IPS-NIHi11 (cell line): ENCODE data around the gene KLF13.
A peak's percentile ranks its signal among the peaks of the same experiment; 100 is the strongest.

Experiments used
- DNase-seq: peaks from one replicate; pipeline ENCODE4 v3.0.0; 2012; ENCODE audit warnings: mixed read lengths, low spot score

Gene KLF13

DNA sequence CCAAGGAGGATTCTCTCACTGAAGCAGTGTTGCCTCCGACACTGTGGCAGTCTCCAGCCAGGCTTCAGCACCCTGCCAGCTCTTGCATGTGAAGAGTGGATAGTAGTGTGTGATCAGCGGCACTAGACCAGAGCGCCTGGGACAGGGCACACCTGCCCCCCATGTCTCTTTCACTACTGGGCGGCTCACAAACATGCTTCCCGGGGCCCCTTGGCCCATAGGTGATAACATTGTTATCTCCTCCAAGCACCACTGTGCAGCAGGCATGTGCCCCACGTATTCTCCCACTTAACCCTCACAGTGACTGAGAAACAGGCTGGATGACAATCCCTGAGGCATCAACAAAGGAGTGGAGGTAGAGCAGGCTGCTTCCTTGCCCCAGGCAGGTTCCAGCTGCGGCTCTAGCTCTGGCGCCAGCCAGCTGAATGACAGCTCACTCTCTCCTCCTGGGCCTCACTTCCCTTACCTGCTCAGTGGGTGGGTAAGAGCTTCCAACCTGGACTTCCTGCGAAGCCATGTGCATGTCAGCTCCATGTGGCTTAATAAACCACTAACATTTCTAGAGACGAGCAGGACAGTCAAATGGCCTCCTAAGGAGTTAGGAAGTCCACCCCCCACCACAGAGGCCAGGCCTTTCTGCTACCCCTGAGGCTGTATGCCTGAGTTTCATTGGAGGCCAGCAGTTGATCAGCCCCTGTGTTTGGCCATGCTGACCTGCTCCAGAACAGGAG lies 37.8 kb downstream of the KLF13 start:
- no peak for DNase-seq

DNA sequence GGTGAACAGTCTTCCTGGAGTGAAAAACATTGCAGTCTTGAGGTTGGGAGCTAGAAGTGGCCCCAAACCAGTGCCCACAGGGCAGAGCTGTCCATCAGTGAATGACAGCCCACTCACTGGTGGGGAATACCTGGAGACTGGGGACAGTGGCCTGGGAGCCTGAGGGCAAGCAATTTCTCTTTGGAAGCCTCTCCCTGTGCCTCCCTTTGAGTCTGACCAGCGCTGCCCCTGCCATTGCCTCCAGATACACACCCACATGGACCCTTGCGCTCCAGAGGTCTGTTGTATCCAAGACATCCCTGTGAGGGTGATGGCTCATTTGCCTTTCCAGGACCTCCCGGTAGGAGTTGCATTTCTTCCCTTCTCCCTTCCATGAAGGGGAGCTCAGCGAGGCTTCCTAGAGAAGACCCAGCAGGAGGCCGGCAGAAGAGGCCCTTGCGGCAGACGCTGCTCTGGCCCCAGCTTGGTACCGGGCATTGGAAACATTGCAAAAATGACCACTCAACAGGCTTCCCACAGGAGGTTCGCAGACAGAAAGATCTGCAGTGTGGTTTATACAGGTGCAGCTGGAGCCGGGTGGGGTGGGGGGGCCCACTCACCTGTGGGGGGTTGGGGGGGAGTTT lies 38.5 kb downstream of the KLF13 start:
- DNase-seq, result no peak

- peak; percentile 70 for DNase-seq
These were observed 39.1 kb downstream of the KLF13 start for GRCh38 chr15:31365655-31366127.

- DNase-seq, result no peak
These were observed 39.6 kb downstream of the KLF13 start for GRCh38 chr15:31366169-31366734.

DNA sequence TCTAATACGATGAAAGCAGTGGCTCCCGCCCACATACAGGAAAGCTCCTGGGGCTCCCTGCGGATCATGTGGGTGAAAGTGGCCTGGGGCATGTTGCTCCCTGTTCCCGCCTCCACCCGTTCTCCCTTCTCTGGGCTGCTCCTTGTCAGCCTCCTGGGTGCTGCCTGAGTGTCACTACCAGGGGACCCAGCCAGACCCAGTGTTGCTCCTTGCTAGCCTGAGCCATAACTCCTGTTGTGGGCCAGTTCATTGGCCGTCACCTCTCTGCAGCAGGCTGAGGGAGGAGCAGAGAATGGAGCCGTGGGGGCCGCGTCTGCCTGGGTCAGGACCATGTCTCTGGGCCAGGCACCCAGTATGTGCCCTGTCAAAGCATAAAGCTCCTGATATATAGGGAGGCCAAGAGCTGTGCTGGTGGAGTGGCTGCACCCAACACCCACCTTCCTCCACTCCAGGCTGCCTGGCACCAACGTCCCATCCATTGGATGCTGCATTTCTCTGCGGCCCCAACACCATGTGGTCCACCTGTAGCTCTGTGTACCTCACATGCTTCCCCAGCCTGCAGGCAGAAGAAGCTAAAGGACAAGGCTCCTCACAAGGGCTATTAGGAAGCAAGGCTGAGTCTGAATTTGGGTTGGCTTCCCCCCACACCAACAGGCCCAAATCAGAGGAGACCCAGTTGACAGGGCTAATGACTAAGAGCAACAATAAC lies 40.5 kb downstream of the KLF13 start:
- DNase-seq, result no peak

- DNase-seq, result no peak
These were observed 41.2 kb downstream of the KLF13 start for GRCh38 chr15:31367730-31368344.

DNA sequence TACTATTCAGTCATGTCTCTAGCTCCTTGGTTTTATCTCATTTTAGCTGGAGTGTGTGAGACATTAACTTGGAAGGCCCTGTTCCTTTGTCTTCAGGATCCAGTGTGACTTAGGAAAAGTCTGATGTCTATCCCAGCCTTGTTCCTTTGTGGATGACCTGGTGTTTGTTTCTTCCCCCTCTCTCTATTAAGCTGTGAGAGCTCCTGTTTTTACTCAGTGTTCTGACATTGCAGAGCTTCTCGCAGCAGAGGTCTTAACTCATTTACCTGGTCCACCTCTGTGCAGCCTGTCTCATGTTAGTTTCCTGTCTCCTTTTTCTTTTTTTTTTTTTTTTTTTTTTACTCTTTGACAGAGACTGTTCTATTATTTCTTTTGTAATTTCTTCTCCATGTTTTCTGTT lies 43.1 kb downstream of the KLF13 start:
- DNase-seq, result no peak

DNA sequence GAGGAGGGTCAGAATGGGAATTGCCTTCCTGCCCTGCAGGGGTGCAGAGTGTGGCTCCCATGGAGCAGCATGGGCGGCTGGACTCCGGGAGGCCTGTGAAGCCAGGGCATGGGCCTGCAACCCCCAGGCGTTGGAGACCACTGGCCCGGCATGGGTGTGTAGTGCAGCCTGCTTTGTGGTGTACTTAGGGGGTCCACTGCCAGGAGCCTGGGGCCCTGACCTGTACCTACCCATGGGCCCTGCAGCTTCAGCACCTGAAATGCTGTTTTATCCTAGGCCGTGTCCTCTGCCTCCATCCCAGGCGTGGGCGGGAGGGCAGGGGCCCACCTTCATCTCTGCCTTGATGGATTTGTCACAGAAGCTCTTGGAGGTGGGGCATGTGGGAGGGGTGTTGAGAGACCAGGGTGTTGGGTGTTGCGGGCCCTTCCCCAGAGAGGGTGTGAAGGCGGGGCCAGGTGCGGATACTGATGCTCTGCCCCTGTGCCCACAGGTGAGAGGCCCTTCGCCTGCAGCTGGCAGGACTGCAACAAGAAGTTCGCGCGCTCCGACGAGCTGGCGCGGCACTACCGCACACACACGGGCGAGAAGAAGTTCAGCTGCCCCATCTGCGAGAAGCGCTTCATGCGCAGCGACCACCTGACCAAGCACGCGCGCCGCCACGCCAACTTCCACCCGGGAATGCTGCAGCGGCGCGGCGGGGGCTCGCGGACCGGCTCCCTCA lies 45.0 kb downstream of the KLF13 start:
- no peak for DNase-seq

DNA sequence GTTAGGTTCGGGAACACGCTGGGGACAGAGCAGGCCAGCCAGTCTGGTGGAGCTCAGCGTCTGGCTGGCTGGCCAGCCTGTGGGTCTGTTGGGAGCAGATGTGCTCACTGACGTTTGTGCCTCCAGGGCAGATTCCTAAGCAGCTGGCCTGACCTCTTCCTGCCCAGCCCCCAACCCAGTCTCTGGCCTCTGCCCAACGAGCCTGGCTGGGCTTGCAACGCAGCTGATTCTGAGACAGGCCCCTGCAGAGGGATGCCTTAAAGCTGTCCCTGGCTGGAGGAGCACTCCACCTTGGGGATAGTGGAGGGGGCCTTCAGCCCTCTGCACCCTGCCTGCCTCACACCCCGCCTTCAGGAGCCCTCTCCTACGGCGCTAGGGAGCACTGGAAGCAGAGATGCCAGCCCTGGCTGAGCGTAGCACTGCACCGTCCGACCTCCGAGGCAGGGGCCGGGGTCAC lies 46.0 kb downstream of the KLF13 start:
- DNase-seq, result peak; percentile 82

DNA sequence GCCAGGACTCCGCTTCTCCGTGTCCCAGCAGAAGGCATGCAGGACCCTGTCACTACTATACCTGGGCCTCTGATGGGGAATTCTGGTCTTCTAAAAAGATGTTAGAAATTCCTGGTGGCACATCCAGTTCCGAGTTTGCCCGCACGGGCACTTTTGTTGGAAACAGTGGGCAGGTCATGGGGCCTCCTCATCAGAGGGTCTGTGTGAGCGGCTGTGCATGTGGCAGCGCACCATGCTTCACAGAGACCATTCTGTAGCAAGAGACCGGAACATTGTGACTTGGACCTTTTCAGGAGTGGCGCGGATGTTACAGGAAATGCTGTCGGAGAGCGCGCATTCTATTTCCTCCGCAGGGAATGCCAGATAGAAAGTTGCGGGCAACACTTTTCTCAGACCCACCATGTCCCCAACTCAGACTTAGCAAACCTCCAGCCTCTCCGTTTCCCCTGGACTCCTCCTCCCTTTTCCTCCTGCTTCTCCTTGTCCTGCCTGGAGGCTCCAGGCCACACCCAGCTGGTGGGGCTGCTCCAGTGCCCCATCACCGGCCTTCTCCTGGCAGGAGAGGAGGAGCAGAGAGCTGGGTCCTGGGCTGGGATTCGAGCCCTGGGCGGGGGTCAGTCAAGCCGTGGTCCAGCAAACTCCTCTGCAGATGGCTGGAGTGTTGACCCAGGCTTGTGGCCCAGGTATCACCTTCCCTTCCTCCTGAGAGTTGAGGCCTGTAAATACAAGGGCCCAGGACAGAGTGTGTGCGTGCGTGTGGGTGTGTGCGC lies 46.6 kb downstream of the KLF13 start:
- no peak for DNase-seq

DNA sequence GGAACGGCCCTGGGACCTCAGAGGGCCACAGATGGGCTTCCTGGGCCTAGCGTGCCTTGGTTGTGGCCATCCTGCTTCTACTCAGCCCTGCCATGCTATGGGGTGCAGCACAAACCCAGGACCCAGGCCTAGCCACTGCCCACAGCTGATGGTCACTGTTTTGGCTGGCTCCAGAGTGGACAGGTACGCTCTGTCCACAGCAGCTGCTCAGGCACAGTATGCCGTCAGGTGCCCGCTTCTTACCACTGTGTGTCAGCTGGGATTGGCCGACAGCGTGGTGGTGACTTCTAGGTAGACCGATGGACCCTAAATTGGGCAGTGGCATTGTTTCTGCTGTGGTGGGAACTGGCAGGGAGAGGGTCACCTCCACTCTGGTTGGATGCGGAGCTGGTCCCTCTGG lies 47.3 kb downstream of the KLF13 start:
- no peak for DNase-seq

- DNase-seq, result no peak
These were observed 47.9 kb downstream of the KLF13 start for GRCh38 chr15:31374489-31374888.

DNA sequence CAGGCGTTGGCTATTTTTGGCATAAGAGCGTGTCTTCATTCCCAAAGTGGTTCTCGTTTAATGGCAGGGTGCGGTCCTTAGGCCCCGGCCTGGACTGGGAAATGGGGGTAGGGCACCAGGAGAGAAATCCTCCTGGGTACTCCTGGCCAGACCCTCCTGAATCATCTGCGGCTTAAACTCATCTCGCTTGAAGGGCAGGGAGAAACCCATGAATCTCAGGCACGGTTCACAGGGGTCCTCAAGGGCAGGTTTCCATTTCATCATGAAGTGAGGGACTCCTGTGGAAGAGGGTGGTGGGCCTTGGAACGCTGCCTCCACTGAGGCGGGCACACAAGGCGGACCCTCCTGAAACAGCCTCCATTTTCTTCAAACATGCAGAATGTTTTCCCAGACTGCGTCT lies 48.4 kb downstream of the KLF13 start:
- DNase-seq, result no peak

DNA sequence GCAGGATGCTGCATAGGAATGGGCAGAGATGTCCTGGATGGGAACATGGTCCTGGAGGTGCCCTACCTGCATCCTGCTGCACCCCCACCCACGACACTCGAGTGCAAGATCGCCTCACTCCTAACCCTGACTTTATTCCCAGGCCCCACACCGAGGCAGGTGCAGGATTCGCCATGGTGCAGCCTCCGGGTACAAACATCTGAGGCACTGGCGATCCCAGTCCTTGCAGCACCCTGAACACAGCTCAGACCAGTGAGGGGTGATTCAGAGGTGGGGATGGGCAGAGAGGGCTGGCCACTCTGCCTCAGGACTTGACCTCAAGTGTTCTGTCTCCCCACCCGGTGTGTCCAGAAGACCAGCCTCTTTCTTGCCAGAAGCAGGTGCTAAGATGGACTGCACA lies 49.1 kb downstream of the KLF13 start:
- DNase-seq, result no peak

DNA sequence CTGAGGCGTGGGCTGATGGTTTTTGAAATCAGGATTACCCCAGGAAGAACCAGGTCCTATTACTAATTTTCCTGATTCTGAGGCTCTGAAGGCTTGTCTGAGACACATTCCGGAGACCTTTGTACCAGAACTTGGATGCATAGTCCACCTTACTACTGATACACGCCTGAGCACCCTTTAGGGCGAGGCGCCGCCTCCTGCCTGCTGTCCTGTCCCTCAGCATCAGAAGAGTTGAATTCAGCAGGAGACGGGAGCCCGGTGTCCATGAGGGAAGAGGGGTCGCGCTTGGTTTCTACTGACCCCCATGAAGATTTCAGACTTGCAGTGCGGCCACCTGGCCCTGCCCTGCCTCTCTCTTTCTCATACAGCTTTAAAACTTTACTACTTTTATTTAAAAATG lies 49.9 kb downstream of the KLF13 start:
- no peak for DNase-seq

DNA sequence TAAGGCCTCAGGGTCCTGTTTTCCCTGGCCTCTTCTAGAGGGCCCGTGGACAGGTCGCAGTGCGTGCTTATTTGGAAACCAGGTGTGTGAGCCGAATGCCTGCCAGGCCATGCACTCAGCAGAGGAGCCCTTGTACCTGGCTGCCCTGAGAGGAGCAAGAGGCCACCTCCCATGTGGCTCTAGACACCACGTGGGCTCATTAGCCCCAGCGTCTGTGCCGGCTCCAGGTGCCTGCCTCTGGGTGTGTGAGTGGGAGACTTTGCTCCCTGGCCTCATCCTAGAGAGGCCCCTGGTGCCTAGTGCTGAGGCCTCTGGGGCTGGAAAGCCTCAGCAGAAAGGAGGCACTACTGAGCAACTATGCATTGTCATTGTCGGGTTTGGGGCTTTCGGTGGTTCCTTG lies 50.4 kb downstream of the KLF13 start:
- no peak for DNase-seq

DNA sequence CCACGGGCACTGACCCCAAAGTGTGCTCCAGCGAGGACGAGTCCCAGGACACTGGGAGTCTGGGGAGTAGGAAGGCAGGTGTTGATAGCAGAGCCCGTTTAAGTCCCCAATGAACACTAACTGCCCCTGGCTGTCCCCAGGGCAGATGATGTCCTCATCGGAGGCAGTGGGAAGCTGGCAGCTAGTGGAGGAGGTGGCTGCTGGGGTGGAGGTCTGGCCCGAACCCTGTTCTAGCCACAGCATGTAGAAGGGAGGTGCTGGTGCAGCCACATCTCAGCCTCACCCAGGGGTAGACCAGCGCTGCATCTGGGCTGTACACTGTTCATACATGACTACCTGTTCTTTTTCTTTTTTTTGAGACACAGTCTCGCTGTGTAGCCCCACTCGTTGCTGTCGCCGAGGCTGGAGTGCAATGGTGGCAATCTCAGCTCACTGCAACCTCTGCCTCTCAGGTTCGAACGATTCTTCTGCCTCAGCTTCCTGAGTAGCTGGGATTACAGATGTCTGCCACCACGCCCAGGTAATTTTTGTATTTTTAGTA lies 51.8 kb downstream of the KLF13 start:
- DNase-seq, result no peak

GRCh38 chr15:31379042-31379441 lies 52.4 kb downstream of the KLF13 start:
- DNase-seq, result no peak

- DNase-seq, result no peak
These were observed 52.9 kb downstream of the KLF13 start for GRCh38 chr15:31379577-31379976.
